HG03095 (cell line): ENCODE data around the gene CCDC138.

Experiments used
- ATAC-seq: cut with Tn5 transposase; IDR thresholded peaks from one replicate; pipeline ENCODE4 v1.9.1; 2021; ENCODE audit warnings: moderate library complexity; ENCODE audit not compliant: unreplicated experiment

The CCDC138 gene

GRCh38 chr2:108825736-108826135 is 39.2 kb downstream of the CCDC138 start:
- no peak for ATAC-seq

GRCh38 chr2:108829578-108830310 is 43.2 kb downstream of the CCDC138 start:
- ATAC-seq, result no peak

GRCh38 chr2:108833219-108833618 is 46.6 kb downstream of the CCDC138 start:
- ATAC-seq, result no peak

GRCh38 chr2:108834620-108835019 is 48.0 kb downstream of the CCDC138 start:
- ATAC-seq, result no peak

GRCh38 chr2:108835040-108835439 is 48.5 kb downstream of the CCDC138 start:
- no peak for ATAC-seq

- no peak for ATAC-seq
These were observed 50.6 kb downstream of the CCDC138 start for GRCh38 chr2:108837198-108837597.

- no peak for ATAC-seq
These were observed 54.9 kb downstream of the CCDC138 start for GRCh38 chr2:108841506-108841905.

GRCh38 chr2:108845923-108846322 is 59.4 kb downstream of the CCDC138 start:
- ATAC-seq, result no peak

- no peak for ATAC-seq
These were observed 60.4 kb downstream of the CCDC138 start for GRCh38 chr2:108847000-108847399.

GRCh38 chr2:108852375-108852774 is 65.8 kb downstream of the CCDC138 start:
- ATAC-seq, result no peak

- no peak for ATAC-seq
These were observed 66.8 kb downstream of the CCDC138 start for GRCh38 chr2:108853421-108853820.

GRCh38 chr2:108854484-108854883 is 67.9 kb downstream of the CCDC138 start:
- no peak for ATAC-seq

- no peak for ATAC-seq
These were observed 68.6 kb downstream of the CCDC138 start for GRCh38 chr2:108855194-108855593.

- no peak for ATAC-seq
These were observed 72.3 kb downstream of the CCDC138 start for GRCh38 chr2:108858894-108859293.

GRCh38 chr2:108866041-108866440 is 79.5 kb downstream of the CCDC138 start:
- no peak for ATAC-seq

- ATAC-seq, result no peak
These were observed 82.3 kb downstream of the CCDC138 start for GRCh38 chr2:108868911-108869310.

- no peak for ATAC-seq
These were observed 83.0 kb downstream of the CCDC138 start for GRCh38 chr2:108869542-108869941.

- ATAC-seq, result no peak
These were observed 83.6 kb downstream of the CCDC138 start for GRCh38 chr2:108870069-108870644.

GRCh38 chr2:108877506-108877905 is 90.9 kb downstream of the CCDC138 start:
- ATAC-seq, result no peak

GRCh38 chr2:108878276-108878675 is 91.7 kb downstream of the CCDC138 start:
- no peak for ATAC-seq

GRCh38 chr2:108884619-108885018 is 98.0 kb downstream of the CCDC138 start:
- no peak for ATAC-seq

- no peak for ATAC-seq
These were observed 103.3 kb downstream of the CCDC138 start for GRCh38 chr2:108889907-108890306.

GRCh38 chr2:108893277-108893676 is 106.7 kb downstream of the CCDC138 start:
- no peak for ATAC-seq
